Measurements from ENCODE around the gene FAIM. TPM values are rescaled to one million over a fixed set of nuclear protein-coding genes. Genes with fewer than 3 reads are reported as not detected.

The FAIM gene
- 1 to 10 TPM; 2.5 to 3.3 TPM for total RNA-seq

GRCh38 chr3:138608322-138609135 is at the start of gene FAIM:
Gene FAIM, plus strand, starts transcription at chr3:138608771. Its CDS starts 10,956 bp downstream, at chr3:138619727.

GRCh38 chr3:138594150-138594934 is 14.2 kb upstream of the FAIM start, which contains the start of gene CEP70:
Gene CEP70, minus strand, starts transcription at chr3:138594260. Its CDS starts 21,333 bp downstream, at chr3:138572927.

Other genes starting within 250 kb of the FAIM start
- under 1 TPM; 0.22 to 0.53 TPM for gene ESYT3, start 174.2 kb upstream of the FAIM start, total RNA-seq
- gene CEP70, start 14.5 kb upstream of the FAIM start, total RNA-seq: 10 to 100 TPM; 18.3 to 18.6 TPM
- 10 to 100 TPM; 11.9 to 14.4 TPM for gene PIK3CB, start 226.2 kb downstream of the FAIM start, total RNA-seq